ENCODE measurements around the gene NELL1. TPM values are rescaled to one million over a fixed set of nuclear protein-coding genes. Genes with fewer than 3 reads are reported as not detected.

The NELL1 gene
- total and polyA plus RNA-seq, 2 experiments from 2014 or later, result 1.6 TPM; not detected in 1

DNA sequence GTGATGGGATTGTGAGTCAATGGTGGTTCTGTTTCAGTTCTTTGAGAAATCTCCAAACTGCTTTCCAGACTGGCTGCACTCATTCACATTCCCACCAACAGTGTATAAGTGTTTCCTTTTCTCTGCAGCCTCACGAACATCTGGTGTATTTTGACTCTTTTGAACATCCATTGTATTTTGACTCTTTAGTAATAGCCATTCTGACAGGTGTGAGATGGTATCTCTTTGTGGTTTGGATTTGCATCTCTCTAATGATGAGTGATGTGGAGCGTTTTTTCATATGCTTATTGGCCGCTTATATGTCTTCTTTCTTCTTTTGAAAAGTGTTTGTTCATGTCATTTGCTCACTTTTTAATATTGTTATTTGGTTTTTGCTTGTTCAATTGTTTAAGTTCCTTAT, 19.4 kb downstream of the NELL1 start:
- no peak overlapping the region for H3K4me3 Mint-ChIP-seq
- Histone ChIP-seq H3K27ac (ENCODE audit: low read depth) (no peak overlapping the region), H3K4me3 (no peak overlapping the region), H3K79me2 (replicated peaks; ENCODE audit: insufficient read depth) (no peaks in the 10 kb centered on the region), H3K4me2 (no peak overlapping the region), H2AFZ (no peak overlapping the region), H3K9me2 (ENCODE audit: insufficient read depth) (no peaks in the 10 kb centered on the region), H3K36me3 (ENCODE audit: insufficient read depth) (no peaks in the 10 kb centered on the region), H3K27me3 (ENCODE audit: insufficient read depth) (no peaks in the 10 kb centered on the region), H3K4me1 (ENCODE audit: insufficient read depth) (no peaks in the 10 kb centered on the region), H3F3A (replicated peaks; ENCODE audit: low read depth) (no peaks in the 10 kb centered on the region), H4K20me1 (replicated peaks; ENCODE audit: insufficient read depth) (no peaks in the 10 kb centered on the region)
- ATAC-seq, result no peak
- no peak for DNase-seq (ENCODE audit: low spot score)
- no peaks in the 10 kb centered on the region; the same call in 2 of the 3 replicates for H3K9me3 Mint-ChIP-seq
- H3K27ac Mint-ChIP-seq, result no peak overlapping the region
- H3K4me1 Mint-ChIP-seq, result no peaks in the 10 kb centered on the region
- no peaks in the 10 kb centered on the region for H3K27me3 Mint-ChIP-seq (ENCODE audit: insufficient read depth, low read depth, poor library complexity)
- TF ChIP-seq, protein P1, sequence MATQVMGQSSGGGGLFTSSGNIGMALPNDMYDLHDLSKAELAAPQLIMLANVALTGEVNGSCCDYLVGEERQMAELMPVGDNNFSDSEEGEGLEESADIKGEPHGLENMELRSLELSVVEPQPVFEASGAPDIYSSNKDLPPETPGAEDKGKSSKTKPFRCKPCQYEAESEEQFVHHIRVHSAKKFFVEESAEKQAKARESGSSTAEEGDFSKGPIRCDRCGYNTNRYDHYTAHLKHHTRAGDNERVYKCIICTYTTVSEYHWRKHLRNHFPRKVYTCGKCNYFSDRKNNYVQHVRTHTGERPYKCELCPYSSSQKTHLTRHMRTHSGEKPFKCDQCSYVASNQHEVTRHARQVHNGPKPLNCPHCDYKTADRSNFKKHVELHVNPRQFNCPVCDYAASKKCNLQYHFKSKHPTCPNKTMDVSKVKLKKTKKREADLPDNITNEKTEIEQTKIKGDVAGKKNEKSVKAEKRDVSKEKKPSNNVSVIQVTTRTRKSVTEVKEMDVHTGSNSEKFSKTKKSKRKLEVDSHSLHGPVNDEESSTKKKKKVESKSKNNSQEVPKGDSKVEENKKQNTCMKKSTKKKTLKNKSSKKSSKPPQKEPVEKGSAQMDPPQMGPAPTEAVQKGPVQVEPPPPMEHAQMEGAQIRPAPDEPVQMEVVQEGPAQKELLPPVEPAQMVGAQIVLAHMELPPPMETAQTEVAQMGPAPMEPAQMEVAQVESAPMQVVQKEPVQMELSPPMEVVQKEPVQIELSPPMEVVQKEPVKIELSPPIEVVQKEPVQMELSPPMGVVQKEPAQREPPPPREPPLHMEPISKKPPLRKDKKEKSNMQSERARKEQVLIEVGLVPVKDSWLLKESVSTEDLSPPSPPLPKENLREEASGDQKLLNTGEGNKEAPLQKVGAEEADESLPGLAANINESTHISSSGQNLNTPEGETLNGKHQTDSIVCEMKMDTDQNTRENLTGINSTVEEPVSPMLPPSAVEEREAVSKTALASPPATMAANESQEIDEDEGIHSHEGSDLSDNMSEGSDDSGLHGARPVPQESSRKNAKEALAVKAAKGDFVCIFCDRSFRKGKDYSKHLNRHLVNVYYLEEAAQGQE (IDR thresholded peaks at IDR 0.05; ENCODE audit: unreplicated experiment), result no peak
- TF ChIP-seq EZH2phosphoT487 (IDR thresholded peaks at IDR 0.05; ENCODE audit: unreplicated experiment), result no peak
- no peak for TF ChIP-seq ZNF114 (CRISPR knock-in tag; IDR thresholded peaks at IDR 0.05)
- TF ChIP-seq, protein P2, sequence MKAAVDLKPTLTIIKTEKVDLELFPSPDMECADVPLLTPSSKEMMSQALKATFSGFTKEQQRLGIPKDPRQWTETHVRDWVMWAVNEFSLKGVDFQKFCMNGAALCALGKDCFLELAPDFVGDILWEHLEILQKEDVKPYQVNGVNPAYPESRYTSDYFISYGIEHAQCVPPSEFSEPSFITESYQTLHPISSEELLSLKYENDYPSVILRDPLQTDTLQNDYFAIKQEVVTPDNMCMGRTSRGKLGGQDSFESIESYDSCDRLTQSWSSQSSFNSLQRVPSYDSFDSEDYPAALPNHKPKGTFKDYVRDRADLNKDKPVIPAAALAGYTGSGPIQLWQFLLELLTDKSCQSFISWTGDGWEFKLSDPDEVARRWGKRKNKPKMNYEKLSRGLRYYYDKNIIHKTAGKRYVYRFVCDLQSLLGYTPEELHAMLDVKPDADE (IDR thresholded peaks at IDR 0.05), result no peak
- no peak for TF ChIP-seq ZNF331 (CRISPR knock-in tag; IDR thresholded peaks at IDR 0.05; ENCODE audit: low read depth)
- no peak for TF ChIP-seq STAT1 (IDR thresholded peaks at IDR 0.05; ENCODE audit: unreplicated experiment)
- TF ChIP-seq, protein P3, sequence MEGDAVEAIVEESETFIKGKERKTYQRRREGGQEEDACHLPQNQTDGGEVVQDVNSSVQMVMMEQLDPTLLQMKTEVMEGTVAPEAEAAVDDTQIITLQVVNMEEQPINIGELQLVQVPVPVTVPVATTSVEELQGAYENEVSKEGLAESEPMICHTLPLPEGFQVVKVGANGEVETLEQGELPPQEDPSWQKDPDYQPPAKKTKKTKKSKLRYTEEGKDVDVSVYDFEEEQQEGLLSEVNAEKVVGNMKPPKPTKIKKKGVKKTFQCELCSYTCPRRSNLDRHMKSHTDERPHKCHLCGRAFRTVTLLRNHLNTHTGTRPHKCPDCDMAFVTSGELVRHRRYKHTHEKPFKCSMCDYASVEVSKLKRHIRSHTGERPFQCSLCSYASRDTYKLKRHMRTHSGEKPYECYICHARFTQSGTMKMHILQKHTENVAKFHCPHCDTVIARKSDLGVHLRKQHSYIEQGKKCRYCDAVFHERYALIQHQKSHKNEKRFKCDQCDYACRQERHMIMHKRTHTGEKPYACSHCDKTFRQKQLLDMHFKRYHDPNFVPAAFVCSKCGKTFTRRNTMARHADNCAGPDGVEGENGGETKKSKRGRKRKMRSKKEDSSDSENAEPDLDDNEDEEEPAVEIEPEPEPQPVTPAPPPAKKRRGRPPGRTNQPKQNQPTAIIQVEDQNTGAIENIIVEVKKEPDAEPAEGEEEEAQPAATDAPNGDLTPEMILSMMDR (conservative IDR thresholded peaks at IDR 0.05; ENCODE audit: low read depth in 2 of 2), result no peak
- no peak for TF ChIP-seq CREB1 (CRISPR knock-in tag; IDR thresholded peaks at IDR 0.05; ENCODE audit: low read depth)
- TF ChIP-seq JUNB (IDR thresholded peaks at IDR 0.05; ENCODE audit: unreplicated experiment), result no peak
- no peak for TF ChIP-seq NANOG (IDR thresholded peaks at IDR 0.05; ENCODE audit: borderline replicate concordance)
- TF ChIP-seq, protein P4, sequence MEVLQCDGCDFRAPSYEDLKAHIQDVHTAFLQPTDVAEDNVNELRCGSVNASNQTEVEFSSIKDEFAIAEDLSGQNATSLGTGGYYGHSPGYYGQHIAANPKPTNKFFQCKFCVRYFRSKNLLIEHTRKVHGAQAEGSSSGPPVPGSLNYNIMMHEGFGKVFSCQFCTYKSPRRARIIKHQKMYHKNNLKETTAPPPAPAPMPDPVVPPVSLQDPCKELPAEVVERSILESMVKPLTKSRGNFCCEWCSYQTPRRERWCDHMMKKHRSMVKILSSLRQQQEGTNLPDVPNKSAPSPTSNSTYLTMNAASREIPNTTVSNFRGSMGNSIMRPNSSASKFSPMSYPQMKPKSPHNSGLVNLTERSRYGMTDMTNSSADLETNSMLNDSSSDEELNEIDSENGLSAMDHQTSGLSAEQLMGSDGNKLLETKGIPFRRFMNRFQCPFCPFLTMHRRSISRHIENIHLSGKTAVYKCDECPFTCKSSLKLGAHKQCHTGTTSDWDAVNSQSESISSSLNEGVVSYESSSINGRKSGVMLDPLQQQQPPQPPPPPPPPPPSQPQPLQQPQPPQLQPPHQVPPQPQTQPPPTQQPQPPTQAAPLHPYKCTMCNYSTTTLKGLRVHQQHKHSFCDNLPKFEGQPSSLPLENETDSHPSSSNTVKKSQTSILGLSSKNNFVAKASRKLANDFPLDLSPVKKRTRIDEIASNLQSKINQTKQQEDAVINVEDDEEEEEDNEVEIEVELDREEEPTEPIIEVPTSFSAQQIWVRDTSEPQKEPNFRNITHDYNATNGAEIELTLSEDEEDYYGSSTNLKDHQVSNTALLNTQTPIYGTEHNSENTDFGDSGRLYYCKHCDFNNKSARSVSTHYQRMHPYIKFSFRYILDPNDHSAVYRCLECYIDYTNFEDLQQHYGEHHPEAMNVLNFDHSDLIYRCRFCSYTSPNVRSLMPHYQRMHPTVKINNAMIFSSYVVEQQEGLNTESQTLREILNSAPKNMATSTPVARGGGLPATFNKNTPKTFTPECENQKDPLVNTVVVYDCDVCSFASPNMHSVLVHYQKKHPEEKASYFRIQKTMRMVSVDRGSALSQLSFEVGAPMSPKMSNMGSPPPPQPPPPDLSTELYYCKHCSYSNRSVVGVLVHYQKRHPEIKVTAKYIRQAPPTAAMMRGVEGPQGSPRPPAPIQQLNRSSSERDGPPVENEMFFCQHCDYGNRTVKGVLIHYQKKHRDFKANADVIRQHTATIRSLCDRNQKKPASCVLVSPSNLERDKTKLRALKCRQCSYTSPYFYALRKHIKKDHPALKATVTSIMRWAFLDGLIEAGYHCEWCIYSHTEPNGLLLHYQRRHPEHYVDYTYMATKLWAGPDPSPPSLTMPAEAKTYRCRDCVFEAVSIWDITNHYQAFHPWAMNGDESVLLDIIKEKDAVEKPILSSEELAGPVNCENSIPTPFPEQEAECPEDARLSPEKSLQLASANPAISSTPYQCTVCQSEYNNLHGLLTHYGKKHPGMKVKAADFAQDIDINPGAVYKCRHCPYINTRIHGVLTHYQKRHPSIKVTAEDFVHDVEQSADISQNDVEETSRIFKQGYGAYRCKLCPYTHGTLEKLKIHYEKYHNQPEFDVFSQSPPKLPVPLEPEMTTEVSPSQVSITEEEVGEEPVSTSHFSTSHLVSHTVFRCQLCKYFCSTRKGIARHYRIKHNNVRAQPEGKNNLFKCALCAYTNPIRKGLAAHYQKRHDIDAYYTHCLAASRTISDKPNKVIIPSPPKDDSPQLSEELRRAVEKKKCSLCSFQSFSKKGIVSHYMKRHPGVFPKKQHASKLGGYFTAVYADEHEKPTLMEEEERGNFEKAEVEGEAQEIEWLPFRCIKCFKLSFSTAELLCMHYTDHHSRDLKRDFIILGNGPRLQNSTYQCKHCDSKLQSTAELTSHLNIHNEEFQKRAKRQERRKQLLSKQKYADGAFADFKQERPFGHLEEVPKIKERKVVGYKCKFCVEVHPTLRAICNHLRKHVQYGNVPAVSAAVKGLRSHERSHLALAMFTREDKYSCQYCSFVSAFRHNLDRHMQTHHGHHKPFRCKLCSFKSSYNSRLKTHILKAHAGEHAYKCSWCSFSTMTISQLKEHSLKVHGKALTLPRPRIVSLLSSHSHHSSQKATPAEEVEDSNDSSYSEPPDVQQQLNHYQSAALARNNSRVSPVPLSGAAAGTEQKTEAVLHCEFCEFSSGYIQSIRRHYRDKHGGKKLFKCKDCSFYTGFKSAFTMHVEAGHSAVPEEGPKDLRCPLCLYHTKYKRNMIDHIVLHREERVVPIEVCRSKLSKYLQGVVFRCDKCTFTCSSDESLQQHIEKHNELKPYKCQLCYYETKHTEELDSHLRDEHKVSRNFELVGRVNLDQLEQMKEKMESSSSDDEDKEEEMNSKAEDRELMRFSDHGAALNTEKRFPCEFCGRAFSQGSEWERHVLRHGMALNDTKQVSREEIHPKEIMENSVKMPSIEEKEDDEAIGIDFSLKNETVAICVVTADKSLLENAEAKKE (CRISPR knock-in tag; IDR thresholded peaks at IDR 0.05), result no peak
- no peak for TF ChIP-seq POLR2AphosphoS5 (IDR thresholded peaks at IDR 0.05; ENCODE audit: low read depth)
- no peak for TF ChIP-seq EZH2 (IDR thresholded peaks at IDR 0.05; ENCODE audit: low read depth, unreplicated experiment)
- no peaks in the 10 kb centered on the region for H3K36me3 Mint-ChIP-seq (ENCODE audit: low read depth)

All from GM23338 (cell line).